Natural killer cell (primary cell): Measurements from ENCODE around the gene PTPRQ. TPM values are rescaled to one million over a fixed set of nuclear protein-coding genes. Genes with fewer than 3 reads are reported as not detected.

Experiments used
- ATAC-seq, 3 donors: fragments of 150-1000 bp in 2 of 3; fragments of 200-7000 bp in 1 of 3; cut with Tn5 transposase; 1 replicate in 1 of 3; 2 replicates in 2 of 3; pipeline ENCODE4 v1.10.0; 2021; ENCODE audit warnings: mild to moderate bottlenecking in 2 of 3, moderate library complexity in 2 of 3
- DNase-seq, 2 donors: peaks; one replicate each; pipeline versions ENCODE4 v3.0.0 to v3.0.0-alpha.2; 2013 to 2021; ENCODE audit warnings: mixed read lengths in 1 of 2
- H3K27ac ChIP-seq: one replicate; pipeline ENCODE4 v1.5.1; 2013; ENCODE audit warnings: mild to moderate bottlenecking, low read length
- H3K27me3 ChIP-seq: one replicate; pipeline ENCODE4 v1.6.1; 2013; ENCODE audit warnings: low read length; ENCODE audit not compliant: control insufficient read depth, insufficient read depth
- H3K36me3 ChIP-seq: one replicate; pipeline ENCODE4 v1.6.1; 2013; ENCODE audit warnings: low read length; ENCODE audit not compliant: control insufficient read depth, insufficient read depth
- H3K4me1 ChIP-seq: one replicate; pipeline ENCODE4 v1.6.1; 2013; ENCODE audit warnings: low read length; ENCODE audit not compliant: control insufficient read depth, insufficient read depth
- H3K4me3 ChIP-seq: one replicate; pipeline ENCODE4 v1.5.1; 2013; ENCODE audit warnings: low read length
- H3K9me3 ChIP-seq: one replicate; pipeline ENCODE4 v1.6.1; 2013; ENCODE audit warnings: low read length; ENCODE audit not compliant: control insufficient read depth, insufficient read depth
- H3K27ac Mint-ChIP-seq, 2 donors: one replicate each; pipeline ENCODE4 v1.8.0; 2022; ENCODE audit warnings: mild to moderate bottlenecking in 2 of 2, mixed read lengths in 2 of 2, moderate library complexity in 1 of 2
- H3K27me3 Mint-ChIP-seq, 2 donors: one replicate each; pipeline ENCODE4 v1.8.0; 2022; ENCODE audit warnings: low read depth in 2 of 2, mixed read lengths in 2 of 2
- H3K36me3 Mint-ChIP-seq: one replicate; pipeline ENCODE4 v1.8.0; 2022; ENCODE audit warnings: mixed read lengths
- H3K4me1 Mint-ChIP-seq, 2 donors: one replicate each; pipeline ENCODE4 v1.8.0; 2022; ENCODE audit warnings: mixed read lengths in 2 of 2
- H3K4me3 Mint-ChIP-seq: one replicate; pipeline ENCODE4 v1.8.0; 2022; ENCODE audit warnings: mild to moderate bottlenecking, moderate library complexity, mixed read lengths
- H3K9me3 Mint-ChIP-seq, 2 donors: one replicate each; pipeline ENCODE4 v1.8.0; 2022; ENCODE audit warnings: mixed read lengths in 2 of 2
- WGBS: methylation state at CpG from one replicate; pipeline ENCODE4 v1.1.7; 2013; ENCODE audit warnings: missing lambda C conversion rate; ENCODE audit not compliant: insufficient coverage; 5-methylcytosine and 5-hydroxymethylcytosine counted together
- intact Hi-C: fragments of 100-400 bp; cut with micrococcal nuclease; formaldehyde crosslinking; loops from one replicate; pipeline ENCODE4 v1.14.2; 2022
- total RNA-seq, 4 donors: library from RNA; stranded (reverse); fragments of 120-200 nt in 1 of 4; gene quantifications; one replicate each; pipeline versions ENCODE4 v1.2.3 to v1.2.4, GENCODE V29; 2013 to 2022
- TF ChIP-seq, protein P1 (sequence below): fragments of 200-600 bp; IDR thresholded peaks from one replicate; pipeline ENCODE4 v1.8.0; 2022; ENCODE audit warnings: antibody characterized with exemption

Gene PTPRQ
- total RNA-seq, 3 donors from 2014 or later (not counting 1 experiment from before 2014, with no cell fraction given), result not detected

DNA sequence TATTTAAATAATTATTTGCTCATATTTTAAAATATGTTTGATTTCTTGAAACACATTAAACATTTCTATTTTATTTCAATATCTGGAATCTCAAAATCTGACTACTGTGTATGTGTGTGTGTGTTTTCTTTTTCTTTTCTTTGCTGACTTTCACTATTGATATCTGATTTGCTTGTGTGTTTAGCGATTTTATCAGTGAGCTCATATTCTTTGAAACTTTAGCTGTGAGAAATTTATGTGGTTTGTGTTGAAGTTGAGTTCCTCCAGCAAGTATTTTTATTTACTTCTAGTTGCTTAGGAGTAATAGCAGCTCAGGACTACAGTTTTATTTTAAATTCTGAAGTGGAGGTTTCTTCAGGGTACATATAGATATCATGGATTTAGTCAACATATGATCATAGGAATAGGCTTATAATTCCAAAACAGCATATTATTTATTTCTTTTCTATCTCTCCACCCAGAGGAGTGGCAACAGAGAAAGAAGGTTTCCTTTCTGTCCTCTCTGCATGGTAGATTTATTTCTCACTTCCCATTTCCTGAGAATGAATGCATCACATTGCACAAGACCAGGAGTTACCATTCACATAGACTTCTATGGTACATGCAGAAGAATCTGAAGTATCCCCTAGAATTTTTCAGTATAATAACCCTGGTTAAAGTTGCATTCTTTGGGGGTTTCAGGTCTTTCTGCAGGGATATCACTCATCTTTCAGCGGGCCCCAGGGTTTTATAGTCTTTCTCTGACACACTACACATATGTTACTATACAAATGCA lies 60.5 kb downstream of the PTPRQ start:
- TF ChIP-seq, protein P1, sequence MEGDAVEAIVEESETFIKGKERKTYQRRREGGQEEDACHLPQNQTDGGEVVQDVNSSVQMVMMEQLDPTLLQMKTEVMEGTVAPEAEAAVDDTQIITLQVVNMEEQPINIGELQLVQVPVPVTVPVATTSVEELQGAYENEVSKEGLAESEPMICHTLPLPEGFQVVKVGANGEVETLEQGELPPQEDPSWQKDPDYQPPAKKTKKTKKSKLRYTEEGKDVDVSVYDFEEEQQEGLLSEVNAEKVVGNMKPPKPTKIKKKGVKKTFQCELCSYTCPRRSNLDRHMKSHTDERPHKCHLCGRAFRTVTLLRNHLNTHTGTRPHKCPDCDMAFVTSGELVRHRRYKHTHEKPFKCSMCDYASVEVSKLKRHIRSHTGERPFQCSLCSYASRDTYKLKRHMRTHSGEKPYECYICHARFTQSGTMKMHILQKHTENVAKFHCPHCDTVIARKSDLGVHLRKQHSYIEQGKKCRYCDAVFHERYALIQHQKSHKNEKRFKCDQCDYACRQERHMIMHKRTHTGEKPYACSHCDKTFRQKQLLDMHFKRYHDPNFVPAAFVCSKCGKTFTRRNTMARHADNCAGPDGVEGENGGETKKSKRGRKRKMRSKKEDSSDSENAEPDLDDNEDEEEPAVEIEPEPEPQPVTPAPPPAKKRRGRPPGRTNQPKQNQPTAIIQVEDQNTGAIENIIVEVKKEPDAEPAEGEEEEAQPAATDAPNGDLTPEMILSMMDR, result no peak
- DNase-seq (no peak), ATAC-seq (no peak)
- intact Hi-C loops, result no loop called here
- Histone ChIP-seq H3K27me3 (no peaks in the 10 kb centered on the region), H3K36me3 (no peaks in the 10 kb centered on the region), H3K4me1 (no peaks in the 10 kb centered on the region), H3K4me3 (no peak overlapping the region), H3K27ac (no peak overlapping the region), H3K9me3 (no peaks in the 10 kb centered on the region)
- Mint-ChIP-seq H3K4me3 (no peak overlapping the region), H3K27me3 (no peaks in the 10 kb centered on the region), H3K36me3 (no peaks in the 10 kb centered on the region), H3K9me3 (peaks cover 2 to 10% of the 10 kb centered on the region in 2 donors), H3K27ac (no peak overlapping the region), H3K4me1 (no peaks in the 10 kb centered on the region)
- 67% methylated on average over 1 of the region's 2 CpGs for WGBS

DNA sequence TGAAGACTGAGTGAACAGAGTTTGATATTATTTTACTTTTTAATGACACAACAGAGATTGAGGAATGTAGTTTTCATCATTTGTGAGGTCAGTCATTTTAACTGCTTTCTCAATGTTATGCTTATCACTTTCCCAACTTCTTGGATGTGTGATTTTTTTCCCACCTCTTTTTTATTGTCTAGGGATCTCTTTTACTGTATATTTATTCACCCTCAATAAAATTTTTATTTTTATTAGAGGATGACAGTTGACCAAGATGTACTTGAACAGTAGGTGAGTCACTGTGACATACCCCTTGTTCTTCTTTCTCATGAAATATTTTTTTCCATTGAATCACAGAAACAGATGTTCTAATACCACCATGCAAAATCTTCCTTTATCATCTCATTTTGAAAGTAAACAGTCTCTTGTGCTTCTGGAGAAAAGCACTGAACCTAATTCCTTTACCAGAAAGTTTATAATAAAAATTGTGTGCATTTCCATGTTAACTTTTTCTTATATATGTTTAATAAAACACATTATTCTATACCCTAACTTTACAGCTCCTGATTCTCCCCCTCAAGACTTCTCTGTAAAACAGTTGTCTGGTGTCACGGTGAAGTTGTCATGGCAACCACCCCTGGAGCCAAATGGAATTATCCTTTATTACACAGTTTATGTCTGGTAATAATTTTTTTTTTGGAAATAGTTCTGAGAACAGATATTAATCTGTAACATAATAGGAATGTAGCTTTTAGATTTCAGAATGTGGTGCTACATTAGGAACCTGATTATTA lies 65.9 kb downstream of the PTPRQ start:
- intact Hi-C loops, result no loop called here
- Mint-ChIP-seq H3K27ac (no peak overlapping the region), H3K27me3 (no peaks in the 10 kb centered on the region), H3K4me3 (no peak overlapping the region), H3K4me1 (no peaks in the 10 kb centered on the region), H3K9me3 (peaks cover 5 to 10% of the 10 kb centered on the region in 2 donors), H3K36me3 (no peaks in the 10 kb centered on the region)
- Histone ChIP-seq H3K4me1 (no peaks in the 10 kb centered on the region), H3K27ac (no peak overlapping the region), H3K36me3 (no peaks in the 10 kb centered on the region), H3K9me3 (peaks cover 4% of the 10 kb centered on the region), H3K27me3 (no peaks in the 10 kb centered on the region), H3K4me3 (no peak overlapping the region)
- no peak for DNase-seq
- TF ChIP-seq, protein P1, result no peak
- ATAC-seq, result no peak
- WGBS, result no CpG with 5 or more reads among the region's 1 CpG

DNA sequence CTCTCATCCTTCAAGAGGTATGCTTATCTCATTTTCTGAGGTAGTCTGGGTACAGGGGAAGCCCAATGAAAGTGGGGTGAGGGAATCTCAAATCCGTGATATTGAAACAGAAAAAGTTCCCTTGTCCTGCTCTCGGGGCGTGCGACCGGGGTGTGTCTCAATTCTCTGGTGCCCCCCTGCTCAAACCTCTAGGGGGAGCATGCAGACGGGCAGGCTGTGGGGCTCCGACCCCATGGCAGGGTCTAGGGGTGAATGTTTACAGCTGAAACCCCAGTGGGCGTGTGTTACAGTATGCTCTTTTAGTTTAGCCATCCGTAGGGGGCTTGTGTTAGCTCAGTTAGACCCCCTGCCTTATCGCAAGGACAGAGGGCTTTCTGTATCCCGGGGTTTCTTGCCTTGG lies 68.7 kb downstream of the PTPRQ start:
- no peaks in the 10 kb centered on the region for H3K27me3 ChIP-seq
- no peak overlapping the region for H3K4me3 ChIP-seq
- Mint-ChIP-seq H3K4me1 (no peaks in the 10 kb centered on the region), H3K36me3 (peaks cover under 1% of the 10 kb centered on the region), H3K27me3 (no peaks in the 10 kb centered on the region), H3K4me3 (no peak overlapping the region), H3K27ac (no peak overlapping the region), H3K9me3 (peaks cover 7 to 10% of the 10 kb centered on the region in 2 donors)
- no peaks in the 10 kb centered on the region for H3K36me3 ChIP-seq
- 49% methylated on average over 10 of the region's 11 CpGs for WGBS
- DNase-seq (no peak), ATAC-seq (no peak)
- peaks cover 4% of the 10 kb centered on the region for H3K9me3 ChIP-seq
- TF ChIP-seq, protein P1, result no peak
- no peak overlapping the region for H3K27ac ChIP-seq
- no peaks in the 10 kb centered on the region for H3K4me1 ChIP-seq
- intact Hi-C loops, result no loop called here
